Measurements from ENCODE around the gene HARS2.
"Not testable (repeated sequence)": the region's sequence is repeated elsewhere in the genome, so short reads cannot be mapped to it uniquely, and the experiment has no call there.

Gene HARS2

GRCh38 chr5:140690941-140691924 is at the start of gene HARS2, which contains the start of gene HARS1:
HARS2 (plus strand) TSS chr5:140691455; CDS start chr5:140691649, 194 bp downstream.
HARS1 (minus strand) TSS chr5:140691370; CDS start chr5:140691304, 66 bp downstream.
- DNase-seq: peak; percentile 92

DNA sequence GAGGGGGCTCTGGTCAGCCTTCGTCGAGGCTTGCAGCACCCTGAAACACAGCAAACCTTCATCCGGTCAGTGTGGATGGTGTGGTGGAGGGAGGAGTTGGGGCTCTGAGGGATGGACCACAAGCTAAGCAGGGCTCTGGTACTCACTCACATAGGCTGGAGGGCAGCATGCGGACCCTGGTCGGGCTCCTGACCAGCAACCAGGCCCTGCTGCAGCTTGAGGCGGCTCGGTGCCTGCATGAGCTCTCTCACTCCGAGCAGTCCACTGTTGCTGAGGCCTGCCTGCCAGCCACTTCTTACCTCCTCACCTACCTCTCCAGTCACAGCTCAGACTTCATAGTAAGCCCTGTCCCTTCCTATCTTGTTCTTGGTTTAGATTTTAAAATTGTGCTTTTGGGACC is 49.5 kb upstream of the HARS2 start:
- DNase-seq: no peak

DNA sequence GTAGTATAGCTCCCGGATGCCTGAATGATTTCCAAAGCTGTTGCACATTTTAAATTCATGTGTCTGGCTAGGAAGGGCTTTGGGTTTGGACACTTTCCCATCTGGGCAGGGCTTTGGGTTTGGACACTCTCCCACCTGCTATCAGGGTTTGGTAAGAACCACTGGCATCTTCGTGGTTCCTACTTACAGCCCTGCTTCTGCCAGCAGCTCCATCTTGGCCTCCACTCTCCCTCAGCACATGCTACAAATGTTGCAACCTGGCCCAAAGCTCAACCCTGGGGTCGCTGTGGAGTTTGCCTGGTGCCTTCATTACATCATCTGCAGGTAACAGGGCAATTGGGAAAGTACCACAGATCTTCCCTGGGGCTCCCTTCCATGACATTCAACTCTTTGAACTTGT is 48.5 kb upstream of the HARS2 start:
- no peak for DNase-seq

DNA sequence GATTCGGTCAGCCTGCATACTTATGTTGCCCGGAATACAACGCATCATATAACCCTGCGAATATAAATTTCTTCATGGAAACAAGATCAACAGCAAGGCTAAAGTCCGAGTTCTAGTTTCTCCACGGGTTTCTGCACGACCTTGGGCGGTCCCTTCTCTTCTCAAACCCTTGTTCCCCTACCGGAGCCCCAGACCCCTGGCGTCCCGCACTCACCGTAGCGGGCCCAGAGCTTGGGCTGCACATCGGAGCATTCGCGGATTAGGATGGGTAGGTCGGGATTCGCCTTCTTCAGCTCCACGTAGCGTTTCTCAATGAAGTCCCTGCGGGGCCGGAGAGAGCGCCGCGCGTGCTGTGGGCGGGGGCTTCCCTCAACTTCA is 44.2 kb upstream of the HARS2 start:
- no peak for DNase-seq

- no peak for DNase-seq
These were observed 32.4 kb upstream of the HARS2 start for GRCh38 chr5:140658870-140659269.

- DNase-seq: not testable (repeated sequence)
These were observed 30.9 kb upstream of the HARS2 start for GRCh38 chr5:140660371-140660770.

DNA sequence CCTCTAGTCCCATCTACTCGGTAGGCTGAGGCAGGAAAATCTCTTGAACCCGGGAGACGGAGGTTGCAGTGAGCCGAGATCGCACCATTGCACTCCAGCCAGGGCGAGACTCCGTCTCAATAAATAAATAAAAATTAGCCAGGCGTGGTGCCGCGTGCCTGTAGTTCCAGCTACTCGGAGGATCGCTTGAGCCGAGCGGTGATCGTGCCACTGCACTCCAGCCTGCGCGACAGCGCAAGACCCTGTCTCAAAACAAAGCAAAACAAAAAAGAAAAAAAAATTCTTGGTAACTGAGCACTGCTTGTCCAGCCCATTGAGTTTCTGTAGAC is 27.3 kb upstream of the HARS2 start:
- DNase-seq: no peak

DNA sequence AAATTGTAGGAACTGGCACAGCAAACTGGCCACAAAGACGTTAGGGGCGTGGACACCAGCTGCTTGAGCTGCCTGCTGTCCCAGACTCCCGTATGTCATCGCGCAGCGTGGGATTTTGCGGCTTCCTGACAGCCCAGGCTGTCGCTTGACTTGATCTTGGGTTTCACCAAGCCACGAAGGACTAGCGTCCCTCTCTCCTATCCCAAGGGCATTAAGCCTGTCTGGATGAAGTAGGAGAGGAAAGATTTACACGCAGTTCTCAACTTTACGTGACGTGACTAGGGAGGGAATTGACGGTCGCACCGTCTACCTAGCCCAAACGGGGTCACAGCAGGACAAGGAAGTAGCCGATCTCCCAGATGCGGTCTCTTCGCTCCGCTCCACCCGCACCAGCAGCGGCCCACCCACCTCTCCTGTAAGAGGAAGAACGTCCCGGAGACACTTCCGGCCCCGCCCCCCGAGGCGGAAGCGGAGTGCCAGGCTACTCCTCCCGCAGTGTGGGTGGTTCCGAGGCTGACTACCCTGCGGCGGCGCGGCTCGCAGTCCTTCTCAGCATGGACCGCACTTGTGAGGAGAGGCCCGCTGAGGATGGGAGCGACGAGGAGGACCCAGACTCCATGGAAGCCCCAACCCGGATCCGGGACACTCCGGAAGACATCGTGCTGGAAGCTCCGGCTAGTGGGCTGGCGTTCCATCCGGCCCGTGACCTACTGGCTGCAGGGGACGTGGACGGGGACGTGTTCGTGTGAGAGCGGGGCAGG is 26.7 kb upstream of the HARS2 start, which contains the start of gene WDR55:
Gene WDR55 (plus strand): TSS at position 546 of the 761 bp plus-strand sequence. CDS start 9 bp downstream, at position 555.
- DNase-seq: peak; percentile 88

DNA sequence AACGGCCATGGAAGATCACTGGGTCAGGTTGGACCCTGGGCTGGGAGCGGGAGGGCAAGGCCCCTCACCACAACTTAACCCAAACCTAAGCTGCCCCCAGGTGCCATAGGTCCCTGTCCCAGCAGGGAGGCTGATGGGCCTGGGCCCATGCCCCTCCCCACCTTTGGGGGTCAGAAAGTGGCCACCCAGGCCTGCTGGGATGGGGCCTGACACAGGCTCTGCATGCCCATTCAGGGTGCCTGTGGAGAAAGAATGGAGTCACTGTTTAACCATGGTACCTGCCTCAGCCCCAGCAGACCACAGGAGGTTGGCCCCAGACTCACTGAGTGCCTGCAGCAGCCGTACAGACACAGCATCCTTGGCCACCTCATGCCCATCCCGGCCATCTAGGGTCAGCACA is 20.2 kb upstream of the HARS2 start:
- DNase-seq: not testable (repeated sequence)

GRCh38 chr5:140671472-140672125 is 19.7 kb upstream of the HARS2 start:
- DNase-seq: no peak

DNA sequence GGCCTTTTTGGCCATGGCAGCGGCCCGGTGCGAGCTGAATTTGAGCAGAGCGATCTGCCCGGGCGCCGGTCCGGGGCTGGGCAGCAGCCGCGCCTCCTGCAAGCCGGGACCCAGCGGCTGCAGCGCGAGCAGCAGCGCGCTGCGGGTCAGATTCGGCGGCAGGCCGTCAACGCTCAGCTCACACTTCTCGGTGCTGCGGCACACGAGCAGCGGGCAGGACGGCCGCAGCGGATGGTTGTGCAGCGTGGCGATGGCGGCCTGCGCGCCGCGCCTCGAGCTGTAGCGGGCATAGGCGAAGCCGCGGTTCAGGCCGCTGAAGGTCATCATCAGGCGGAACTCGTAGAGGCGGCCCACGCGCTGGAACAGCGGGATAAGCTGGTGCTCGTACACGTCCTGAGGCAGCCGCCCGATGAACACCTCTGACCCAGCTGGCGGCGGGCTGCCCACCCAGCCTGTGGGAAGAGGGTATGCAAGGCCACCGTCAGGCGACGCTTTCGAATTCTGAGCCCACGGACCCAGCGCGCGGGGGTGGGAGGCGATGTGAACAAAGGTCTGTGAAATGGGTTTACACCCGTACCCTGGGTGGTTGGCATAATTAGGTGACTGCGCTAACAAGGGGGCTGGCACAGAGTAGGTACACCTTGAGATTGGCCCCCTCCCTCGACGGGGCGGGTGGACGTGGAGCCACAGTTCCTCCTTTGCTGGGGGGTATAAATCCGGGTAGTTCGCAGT is 18.6 kb upstream of the HARS2 start:
- no peak for DNase-seq

- DNase-seq: no peak
These were observed 17.9 kb upstream of the HARS2 start, which contains the start of gene DND1 for GRCh38 chr5:140673187-140673976. DND1 (minus strand) TSS chr5:140673576; CDS start chr5:140673542, 34 bp downstream.

- DNase-seq: no peak
These were observed 17.0 kb upstream of the HARS2 start for GRCh38 chr5:140674211-140674610.

- no peak for DNase-seq
These were observed 16.6 kb upstream of the HARS2 start for GRCh38 chr5:140674629-140675028.

GRCh38 chr5:140677947-140678346 is 13.3 kb upstream of the HARS2 start:
- no peak for DNase-seq

- DNase-seq: no peak
These were observed 12.3 kb upstream of the HARS2 start for GRCh38 chr5:140678993-140679392.

- DNase-seq: no peak
These were observed 801 bp upstream of the HARS2 start for GRCh38 chr5:140690376-140690932.

- DNase-seq: no peak
These were observed 3.0 kb downstream of the HARS2 start for GRCh38 chr5:140694276-140694675.

GRCh38 chr5:140696891-140697492 is 5.7 kb downstream of the HARS2 start:
- DNase-seq: no peak
